PC-3 (cell line): ENCODE data around the gene SLC41A3. TPM values are rescaled to one million over a fixed set of nuclear protein-coding genes. Genes with fewer than 3 reads are reported as not detected.

Source experiments
- ATAC-seq: fragments of 200-7000 bp; cut with Tn5 transposase; 2 replicates; pipeline ENCODE4 v1.9.1; 2020; ENCODE audit warnings: mild to moderate bottlenecking, moderate library complexity
- BruUV-seq: library from RNA; stranded (reverse); fragments of 400-500 nt; replicated peaks from 2 replicates; lab custom pipeline; 2021; lab: Mats Ljungman, UMichigan
- CTCF ChIA-PET: fragments of 300-600 bp; sonication (Branson Sonifier 250); formaldehyde crosslinking; loops from one replicate; lab custom pipeline; 2022; ENCODE audit warnings: antibody characterized with exemption; lab: Charles Lee
- POLR2A ChIA-PET: fragments of 300-600 bp; sonication (Branson Sonifier 250); formaldehyde crosslinking; loops from one replicate; lab custom pipeline; 2022; ENCODE audit warnings: antibody characterized with exemption; ENCODE audit not compliant: unreplicated experiment; lab: Charles Lee
- DNase-seq: peaks from one replicate; pipeline ENCODE4 v3.0.0-alpha.2; 2015
- H2AFZ ChIP-seq: fragments of 300-600 bp; sonication (generic); 2 replicates; pipeline ENCODE4 v1.6.0; 2016; ENCODE audit warnings: antibody characterized with exemption, low read length
- H3F3A ChIP-seq: fragments of 300-600 bp; sonication (generic); one replicate; pipeline ENCODE4 v1.6.0; 2017; ENCODE audit warnings: antibody characterized with exemption, low read length, control low read depth, mild to moderate bottlenecking; ENCODE audit not compliant: unreplicated experiment
- H3K27ac ChIP-seq: fragments of 300-600 bp; sonication (generic); 2 replicates; pipeline ENCODE4 v1.5.1; 2016; ENCODE audit warnings: mild to moderate bottlenecking, low read length
- H3K27me3 ChIP-seq: fragments of 300-600 bp; sonication (generic); 2 replicates; pipeline ENCODE4 v1.6.1; 2016; ENCODE audit warnings: low read length, mixed read lengths
- H3K36me3 ChIP-seq: fragments of 300-600 bp; sonication (generic); 2 replicates; pipeline ENCODE4 v1.6.1; 2016; ENCODE audit warnings: low read depth, mixed run types, low read length, mixed read lengths
- H3K4me1 ChIP-seq: fragments of 300-600 bp; sonication (generic); 2 replicates; pipeline ENCODE4 v1.5.1; 2016; ENCODE audit warnings: low read length; ENCODE audit not compliant: insufficient read depth
- H3K4me2 ChIP-seq: fragments of 300-600 bp; sonication (generic); 2 replicates; pipeline ENCODE4 v1.6.0; 2016; ENCODE audit warnings: low read length
- H3K4me3 ChIP-seq: fragments of 300-600 bp; sonication (generic); 2 replicates; pipeline ENCODE4 v1.5.1; 2016; ENCODE audit warnings: mild to moderate bottlenecking, low read length, mixed read lengths
- H3K79me2 ChIP-seq: fragments of 300-600 bp; sonication (generic); 2 replicates; pipeline ENCODE4 v1.6.1; 2017; ENCODE audit warnings: low read length, mixed read lengths
- H3K9ac ChIP-seq: fragments of 300-600 bp; sonication (generic); 2 replicates; pipeline ENCODE4 v1.6.0; 2016; ENCODE audit warnings: mild to moderate bottlenecking, low read length
- H3K9me2 ChIP-seq: fragments of 300-600 bp; sonication (generic); replicated peaks from 2 replicates; pipeline ENCODE4 v1.6.1; 2016; ENCODE audit warnings: mixed run types, low read length, mixed read lengths
- H3K9me3 ChIP-seq: fragments of 300-600 bp; sonication (generic); 2 replicates; pipeline ENCODE4 v1.6.1; 2016; ENCODE audit warnings: low read length, mixed read lengths
- H4K20me1 ChIP-seq: fragments of 300-600 bp; sonication (generic); 2 replicates; pipeline ENCODE4 v1.6.1; 2016; ENCODE audit warnings: low read length, mixed read lengths
- EZH2 ChIP-seq: fragments of 300-600 bp; sonication (generic); IDR thresholded peaks from one replicate; pipeline ENCODE4 v1.6.1; 2017; ENCODE audit warnings: antibody characterized with exemption, mild to moderate bottlenecking, low read length; ENCODE audit not compliant: unreplicated experiment
- EZH2phosphoT487 ChIP-seq: fragments of 300-600 bp; sonication (generic); IDR thresholded peaks from 2 replicates; pipeline ENCODE4 v1.6.1; 2018; ENCODE audit warnings: mild to moderate bottlenecking, antibody characterized with exemption, low read length, borderline replicate concordance
- intact Hi-C: fragments of 100-400 bp; cut with micrococcal nuclease; formaldehyde crosslinking; loops from 2 replicates; pipeline ENCODE4 v1.9.0; 2023
- total RNA-seq: library from RNA; depleted of rRNA; stranded (reverse); fragments of >200 nt; gene quantifications from 2 replicates; pipeline ENCODE4 v1.2.3, GENCODE V29; 2014
- TF ChIP-seq, protein P1 (sequence below): fragments of 300-600 bp; sonication (generic); conservative IDR thresholded peaks from 2 replicates; pipeline ENCODE4 v1.5.1; 2017; ENCODE audit warnings: antibody characterized with exemption, low read depth, mild to moderate bottlenecking, low read length

The SLC41A3 gene
- total RNA-seq, 1 experiment from 2014 or later = 29.8 TPM

DNA sequence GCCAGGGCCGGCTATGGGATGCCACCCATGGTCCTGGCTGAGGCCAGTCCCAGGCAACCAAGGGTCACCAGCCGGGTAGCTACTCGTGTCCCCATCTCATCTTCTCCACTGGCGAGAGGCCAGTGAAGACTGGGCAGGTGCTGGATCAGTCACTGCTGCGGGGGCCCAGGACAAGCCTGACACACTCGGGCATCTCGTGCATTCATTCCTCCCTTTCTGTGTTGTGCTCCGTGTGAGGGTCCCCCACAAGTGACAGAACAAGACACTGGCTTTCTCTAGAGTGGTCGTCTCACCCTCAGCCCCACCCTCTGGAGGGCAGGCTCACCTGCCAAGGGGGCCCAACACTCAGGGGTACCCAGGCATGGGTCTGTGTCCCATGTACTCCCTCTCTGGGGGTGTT, 66.6 kb downstream of the SLC41A3 start:
- Histone ChIP-seq H3K27me3 (no peaks in the 10 kb centered on the region), H3K9me2 (no peaks in the 10 kb centered on the region), H3K27ac (no peak overlapping the region), H4K20me1 (no peaks in the 10 kb centered on the region), H2AFZ (no peak overlapping the region), H3F3A (no peaks in the 10 kb centered on the region), H3K79me2 (no peaks in the 10 kb centered on the region), H3K4me2 (no peak overlapping the region), H3K36me3 (no peaks in the 10 kb centered on the region), H3K9me3 (no peaks in the 10 kb centered on the region), H3K4me3 (no peak overlapping the region), H3K4me1 (no peaks in the 10 kb centered on the region), H3K9ac (no peak overlapping the region)
- no peak for ATAC-seq
- intact Hi-C loops = no loop called here
- no peak for DNase-seq
- TF ChIP-seq EZH2phosphoT487 (no peak), EZH2 (no peak)
- TF ChIP-seq, protein P1, sequence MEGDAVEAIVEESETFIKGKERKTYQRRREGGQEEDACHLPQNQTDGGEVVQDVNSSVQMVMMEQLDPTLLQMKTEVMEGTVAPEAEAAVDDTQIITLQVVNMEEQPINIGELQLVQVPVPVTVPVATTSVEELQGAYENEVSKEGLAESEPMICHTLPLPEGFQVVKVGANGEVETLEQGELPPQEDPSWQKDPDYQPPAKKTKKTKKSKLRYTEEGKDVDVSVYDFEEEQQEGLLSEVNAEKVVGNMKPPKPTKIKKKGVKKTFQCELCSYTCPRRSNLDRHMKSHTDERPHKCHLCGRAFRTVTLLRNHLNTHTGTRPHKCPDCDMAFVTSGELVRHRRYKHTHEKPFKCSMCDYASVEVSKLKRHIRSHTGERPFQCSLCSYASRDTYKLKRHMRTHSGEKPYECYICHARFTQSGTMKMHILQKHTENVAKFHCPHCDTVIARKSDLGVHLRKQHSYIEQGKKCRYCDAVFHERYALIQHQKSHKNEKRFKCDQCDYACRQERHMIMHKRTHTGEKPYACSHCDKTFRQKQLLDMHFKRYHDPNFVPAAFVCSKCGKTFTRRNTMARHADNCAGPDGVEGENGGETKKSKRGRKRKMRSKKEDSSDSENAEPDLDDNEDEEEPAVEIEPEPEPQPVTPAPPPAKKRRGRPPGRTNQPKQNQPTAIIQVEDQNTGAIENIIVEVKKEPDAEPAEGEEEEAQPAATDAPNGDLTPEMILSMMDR = no peak
- no TSS peak for BruUV-seq
- CTCF ChIA-PET = no interaction called here
- POLR2A ChIA-PET = no interaction called here

DNA sequence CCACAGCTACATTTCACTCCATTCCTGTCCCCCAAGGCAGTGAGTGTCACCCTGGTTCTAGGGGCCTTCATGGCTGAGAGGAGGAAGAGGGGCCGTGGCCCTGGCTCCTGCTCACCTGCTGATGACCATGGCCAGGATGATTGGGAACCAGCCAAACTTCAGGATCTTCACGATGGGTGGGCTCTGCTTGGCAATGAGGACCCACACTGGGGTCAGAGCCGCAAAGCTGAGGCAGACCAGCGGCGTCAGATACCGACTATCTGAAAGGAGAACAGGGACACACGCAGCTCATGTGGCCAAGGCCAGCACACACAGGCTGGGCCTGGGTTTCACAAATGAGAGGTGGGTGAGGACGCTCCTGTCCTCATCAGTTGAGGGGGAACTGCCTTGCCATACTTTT, 67.3 kb downstream of the SLC41A3 start:
- ChIA-PET CTCF (no interaction called here), POLR2A (no interaction called here)
- H3K9me2 ChIP-seq = no peaks in the 10 kb centered on the region
- no peaks in the 10 kb centered on the region for H3F3A ChIP-seq
- H3K4me1 ChIP-seq = no peaks in the 10 kb centered on the region
- H3K9me3 ChIP-seq = no peaks in the 10 kb centered on the region
- H3K4me2 ChIP-seq = no peak overlapping the region
- DNase-seq (no peak), ATAC-seq (no peak)
- no peaks in the 10 kb centered on the region for H3K36me3 ChIP-seq
- H3K4me3 ChIP-seq = no peak overlapping the region
- BruUV-seq = no TSS peak
- intact Hi-C loops = no loop called here
- H3K9ac ChIP-seq = no peak overlapping the region
- H3K27me3 ChIP-seq = no peaks in the 10 kb centered on the region
- TF ChIP-seq, protein P1 = no peak
- no peak for TF ChIP-seq EZH2phosphoT487
- no peak for TF ChIP-seq EZH2
- no peaks in the 10 kb centered on the region for H4K20me1 ChIP-seq
- no peaks in the 10 kb centered on the region for H3K79me2 ChIP-seq
- H2AFZ ChIP-seq = no peak overlapping the region
- no peak overlapping the region for H3K27ac ChIP-seq

DNA sequence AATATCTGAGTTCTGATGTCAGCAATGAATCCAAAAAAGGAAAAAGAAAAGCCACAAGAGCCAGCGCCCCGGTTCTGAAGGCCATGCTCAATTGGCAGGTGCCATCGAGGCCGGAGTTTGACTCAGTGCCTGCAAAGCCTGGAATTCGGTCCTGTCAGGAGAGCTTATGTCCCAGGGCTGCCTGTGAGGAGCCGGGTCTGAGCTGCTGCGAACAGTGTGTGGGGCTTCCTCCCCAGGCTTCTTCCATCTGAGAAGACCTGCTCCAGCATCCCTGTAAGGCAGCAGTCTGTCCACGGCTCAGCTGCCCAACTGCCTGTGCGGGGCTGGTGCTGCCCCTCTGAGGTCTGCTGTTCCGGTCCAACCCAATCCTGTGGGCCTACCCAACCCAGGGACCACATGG, 68.8 kb downstream of the SLC41A3 start:
- Histone ChIP-seq H2AFZ (no peak overlapping the region), H3K4me1 (no peaks in the 10 kb centered on the region), H3K79me2 (no peaks in the 10 kb centered on the region), H3K27me3 (no peaks in the 10 kb centered on the region), H3K9ac (no peak overlapping the region), H3K9me2 (no peaks in the 10 kb centered on the region), H3K36me3 (no peaks in the 10 kb centered on the region), H3K27ac (no peak overlapping the region), H4K20me1 (no peaks in the 10 kb centered on the region), H3F3A (no peaks in the 10 kb centered on the region), H3K4me3 (no peak overlapping the region), H3K4me2 (no peak overlapping the region), H3K9me3 (no peaks in the 10 kb centered on the region)
- BruUV-seq = no TSS peak
- POLR2A ChIA-PET = no interaction called here
- no peak for ATAC-seq
- CTCF ChIA-PET = no interaction called here
- no peak for DNase-seq
- intact Hi-C loops = no loop called here
- TF ChIP-seq, protein P1 = no peak
- no peak for TF ChIP-seq EZH2phosphoT487
- TF ChIP-seq EZH2 = no peak
